ENCODE measurements around the gene GARIN1A.
"Not testable (repeated sequence)": the region's sequence is repeated elsewhere in the genome, so short reads cannot be mapped to it uniquely, and the experiment has no call there.

GARIN1A gene

DNA sequence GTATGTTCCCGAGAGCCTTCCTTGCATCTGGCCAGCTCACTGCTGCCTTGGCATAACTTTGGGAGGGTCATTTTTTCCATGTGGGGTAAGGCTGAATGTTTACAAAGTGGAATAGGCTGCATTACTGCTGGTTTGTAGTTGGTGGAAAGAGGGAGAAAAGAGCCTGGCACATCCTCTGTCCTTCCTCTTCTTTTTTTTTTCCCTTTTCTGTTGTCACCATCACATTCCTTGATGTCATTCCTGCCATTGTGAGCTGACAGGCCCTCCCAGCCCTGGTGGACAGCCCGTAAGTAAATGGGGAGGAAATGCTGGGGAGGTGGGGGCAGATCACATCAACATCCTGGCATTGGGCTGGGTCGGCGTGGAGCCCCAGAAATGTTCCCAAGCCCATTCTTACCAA lies at the start of gene GARIN1A:
Gene GARIN1A, plus strand, starts transcription at position 301 of the 400 bp plus-strand sequence. CDS start 106 bp downstream, outside the sequence.
- H3K27me3 Mint-ChIP-seq, result peaks cover 24% of the 10 kb centered on the region
- H3K27ac Mint-ChIP-seq (ENCODE audit: low read depth), result no peak within 1 kb of the TSS
- no peaks in the 10 kb centered on the region for H3K9me3 Mint-ChIP-seq
- no peaks in the 10 kb centered on the region for H3K36me3 Mint-ChIP-seq (ENCODE audit: insufficient read depth)
- ATAC-seq (replicated peaks; ENCODE audit: extremely low read depth, poor library complexity, severe bottlenecking), result no peak
- no peak within 1 kb of the TSS for H3K4me3 Mint-ChIP-seq
- DNase-seq (ENCODE audit: low spot score in 2 of 2), result no peak
- H3K4me1 Mint-ChIP-seq, result peaks cover 12% of the 10 kb centered on the region

DNA sequence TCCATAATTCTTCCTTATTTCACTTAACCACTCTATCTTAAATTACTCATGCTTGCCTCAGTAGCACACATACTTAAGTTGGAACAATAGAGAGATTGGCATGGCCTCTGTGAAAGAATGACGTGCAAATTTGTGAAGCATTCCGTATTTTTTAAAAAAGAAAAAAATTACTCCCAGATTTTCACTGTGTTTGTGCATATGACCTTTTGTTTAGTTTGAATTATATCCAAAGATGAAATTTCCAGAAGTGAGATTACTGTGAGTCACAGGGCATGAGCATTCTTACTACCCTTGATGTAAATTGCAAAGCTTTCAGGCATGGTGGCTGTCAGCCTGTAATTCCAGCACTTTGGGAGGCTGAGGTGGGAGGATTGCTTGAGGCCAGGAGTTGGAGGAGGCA lies 45.0 kb upstream of the GARIN1A start:
- peaks cover 61% of the 10 kb centered on the region for H3K36me3 Mint-ChIP-seq (ENCODE audit: insufficient read depth)
- not testable (repeated sequence) for ATAC-seq (replicated peaks; ENCODE audit: extremely low read depth, poor library complexity, severe bottlenecking); H3K27me3 Mint-ChIP-seq; H3K9me3 Mint-ChIP-seq; H3K4me3 Mint-ChIP-seq; H3K4me1 Mint-ChIP-seq; DNase-seq (ENCODE audit: low spot score in 2 of 2); H3K27ac Mint-ChIP-seq (ENCODE audit: low read depth)

DNA sequence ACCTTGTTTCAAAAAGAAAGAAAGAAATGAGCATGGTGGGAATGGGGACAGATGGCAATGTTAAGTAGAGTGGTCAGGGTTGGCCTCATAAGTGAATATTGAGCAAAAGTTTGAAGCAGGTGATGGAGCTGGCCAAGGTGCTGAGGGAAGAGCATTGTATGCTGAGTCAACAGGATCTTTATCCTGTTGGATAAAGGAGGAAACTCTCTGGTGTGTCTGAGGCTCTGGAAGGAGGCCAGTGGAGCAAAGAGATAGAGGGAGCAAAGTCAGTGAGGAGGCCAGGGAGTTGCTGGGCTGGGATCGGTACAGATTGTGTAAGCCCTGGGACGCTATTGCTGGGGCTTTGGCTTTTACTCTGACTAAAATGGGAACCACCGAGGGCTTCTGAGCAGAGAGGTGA lies 38.2 kb upstream of the GARIN1A start:
- H3K4me1 Mint-ChIP-seq; H3K4me3 Mint-ChIP-seq; H3K9me3 Mint-ChIP-seq; H3K27me3 Mint-ChIP-seq; H3K27ac Mint-ChIP-seq (ENCODE audit: low read depth); DNase-seq (ENCODE audit: low spot score in 2 of 2); ATAC-seq (replicated peaks; ENCODE audit: extremely low read depth, poor library complexity, severe bottlenecking): not testable (repeated sequence)
- H3K36me3 Mint-ChIP-seq (ENCODE audit: insufficient read depth), result peaks cover 52% of the 10 kb centered on the region

DNA sequence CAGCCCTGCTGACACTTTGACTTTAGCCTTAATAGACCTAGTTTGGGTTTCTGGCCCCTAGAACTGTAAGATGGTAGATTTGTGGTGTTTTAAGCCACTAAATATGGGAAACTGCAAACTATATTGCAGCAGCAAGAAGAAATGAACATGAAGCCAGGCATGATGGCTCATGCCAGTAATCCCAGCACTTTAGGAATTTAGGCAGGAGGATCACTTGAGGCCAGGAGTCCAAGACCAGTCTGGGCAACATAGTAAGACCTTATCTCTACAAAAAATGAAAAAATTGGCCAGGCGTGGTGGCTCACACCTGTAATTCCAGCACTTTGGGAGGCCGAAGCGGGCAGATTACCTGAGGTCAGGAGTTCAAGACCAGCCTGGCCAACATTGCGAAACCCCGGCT lies 26.9 kb upstream of the GARIN1A start:
- not testable (repeated sequence) for DNase-seq (ENCODE audit: low spot score in 2 of 2); H3K4me1 Mint-ChIP-seq; H3K27me3 Mint-ChIP-seq; H3K27ac Mint-ChIP-seq (ENCODE audit: low read depth); H3K9me3 Mint-ChIP-seq; ATAC-seq (replicated peaks; ENCODE audit: extremely low read depth, poor library complexity, severe bottlenecking); H3K4me3 Mint-ChIP-seq
- H3K36me3 Mint-ChIP-seq (ENCODE audit: insufficient read depth), result peaks cover 30% of the 10 kb centered on the region

DNA sequence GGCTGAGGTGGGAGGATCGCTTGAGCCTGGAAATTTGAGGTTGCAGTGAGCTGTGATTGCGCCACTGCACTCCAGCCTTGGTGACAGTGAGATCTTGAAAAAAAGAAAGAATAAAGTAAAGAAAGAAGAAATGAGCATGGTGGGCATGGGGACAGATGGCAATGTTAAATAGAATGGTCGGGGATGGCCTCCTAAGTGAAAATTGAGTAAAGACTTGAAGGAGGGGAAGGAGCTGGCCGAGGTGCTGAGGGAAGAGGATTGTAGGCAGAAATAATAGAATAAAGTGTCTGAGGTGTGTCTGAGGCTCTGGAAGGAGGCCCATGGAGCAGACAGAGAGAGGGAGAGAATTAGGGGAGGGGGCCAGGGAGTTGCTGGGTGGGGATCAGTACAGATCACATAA lies 26.2 kb upstream of the GARIN1A start:
- ATAC-seq (replicated peaks; ENCODE audit: extremely low read depth, poor library complexity, severe bottlenecking); H3K4me1 Mint-ChIP-seq; H3K9me3 Mint-ChIP-seq; H3K27me3 Mint-ChIP-seq; DNase-seq (ENCODE audit: low spot score in 2 of 2): not testable (repeated sequence)
- peak overlapping the region; percentile 8 for H3K4me3 Mint-ChIP-seq
- H3K36me3 Mint-ChIP-seq (ENCODE audit: insufficient read depth), result peaks cover 30% of the 10 kb centered on the region
- peak overlapping the region; percentile 9 for H3K27ac Mint-ChIP-seq (ENCODE audit: low read depth)

DNA sequence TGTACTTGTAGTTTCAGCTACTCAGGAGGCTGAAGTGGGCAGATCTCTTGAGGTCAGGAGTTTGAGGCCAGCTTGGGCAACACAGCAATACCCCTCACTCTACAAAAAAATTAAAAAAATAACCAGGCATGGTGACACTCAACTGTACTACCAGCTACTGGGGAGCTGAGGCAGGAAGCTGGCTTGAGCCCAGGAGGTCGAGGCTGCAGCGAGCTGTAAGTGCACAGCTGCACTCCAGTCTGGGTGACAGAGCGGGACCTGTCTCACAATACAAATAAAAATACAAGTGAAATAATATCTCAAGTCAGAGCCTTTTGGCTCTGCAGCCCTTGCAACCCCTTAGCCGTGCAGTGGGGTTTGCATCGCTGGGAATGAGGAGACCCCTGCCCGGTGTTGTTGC lies 25.2 kb upstream of the GARIN1A start:
- not testable (repeated sequence) for H3K4me3 Mint-ChIP-seq; DNase-seq (ENCODE audit: low spot score in 2 of 2); H3K9me3 Mint-ChIP-seq; H3K27ac Mint-ChIP-seq (ENCODE audit: low read depth); H3K27me3 Mint-ChIP-seq; ATAC-seq (replicated peaks; ENCODE audit: extremely low read depth, poor library complexity, severe bottlenecking); H3K4me1 Mint-ChIP-seq
- peaks cover 33% of the 10 kb centered on the region for H3K36me3 Mint-ChIP-seq (ENCODE audit: insufficient read depth)

DNA sequence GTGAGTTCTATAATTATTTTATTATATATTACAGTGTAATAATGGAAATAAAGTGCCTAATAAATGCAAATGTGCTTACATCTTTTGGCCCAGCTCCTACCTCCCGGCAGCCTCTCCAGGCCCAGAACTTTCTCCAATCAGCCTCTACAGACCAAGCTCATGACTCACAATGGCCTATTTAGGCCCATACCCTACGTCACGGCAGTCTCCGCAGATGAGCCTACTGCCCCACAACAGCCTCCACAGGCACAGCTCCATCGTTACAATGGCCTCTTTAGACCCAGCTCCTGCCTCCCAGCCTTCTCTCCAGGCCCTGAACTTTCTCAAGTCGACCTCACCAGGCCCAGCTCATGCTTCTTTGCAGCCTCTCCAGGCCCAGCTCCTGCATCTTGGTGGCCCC lies 21.0 kb upstream of the GARIN1A start:
- H3K4me1 Mint-ChIP-seq; ATAC-seq (replicated peaks; ENCODE audit: extremely low read depth, poor library complexity, severe bottlenecking); H3K27me3 Mint-ChIP-seq; DNase-seq (ENCODE audit: low spot score in 2 of 2); H3K4me3 Mint-ChIP-seq; H3K9me3 Mint-ChIP-seq; H3K27ac Mint-ChIP-seq (ENCODE audit: low read depth): not testable (repeated sequence)
- peaks cover 22% of the 10 kb centered on the region for H3K36me3 Mint-ChIP-seq (ENCODE audit: insufficient read depth)

DNA sequence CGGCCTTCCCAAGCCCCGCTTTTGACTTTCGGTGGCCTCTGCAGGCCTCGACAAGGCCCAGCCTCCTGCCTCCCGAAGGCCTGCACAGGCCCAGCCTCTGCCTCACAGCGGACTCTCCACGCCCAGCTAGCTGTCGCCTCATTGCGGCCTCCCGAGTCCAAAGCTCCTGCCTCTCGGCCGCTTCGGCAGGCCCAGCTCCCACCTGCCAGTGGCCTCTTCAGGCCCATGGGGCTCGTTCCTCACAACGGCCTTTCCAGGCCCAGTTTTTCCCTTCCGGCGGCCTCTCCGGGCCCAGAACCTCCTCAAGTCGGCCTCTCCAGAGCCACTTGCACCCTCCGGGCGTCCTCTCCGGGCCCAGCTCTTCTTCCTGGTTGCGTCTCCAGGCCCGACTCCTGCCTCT lies 19.5 kb upstream of the GARIN1A start:
- ATAC-seq (replicated peaks; ENCODE audit: extremely low read depth, poor library complexity, severe bottlenecking); H3K4me1 Mint-ChIP-seq; H3K9me3 Mint-ChIP-seq; H3K27me3 Mint-ChIP-seq; H3K27ac Mint-ChIP-seq (ENCODE audit: low read depth); H3K4me3 Mint-ChIP-seq; DNase-seq (ENCODE audit: low spot score in 2 of 2): not testable (repeated sequence)
- H3K36me3 Mint-ChIP-seq (ENCODE audit: insufficient read depth), result peaks cover 16% of the 10 kb centered on the region

DNA sequence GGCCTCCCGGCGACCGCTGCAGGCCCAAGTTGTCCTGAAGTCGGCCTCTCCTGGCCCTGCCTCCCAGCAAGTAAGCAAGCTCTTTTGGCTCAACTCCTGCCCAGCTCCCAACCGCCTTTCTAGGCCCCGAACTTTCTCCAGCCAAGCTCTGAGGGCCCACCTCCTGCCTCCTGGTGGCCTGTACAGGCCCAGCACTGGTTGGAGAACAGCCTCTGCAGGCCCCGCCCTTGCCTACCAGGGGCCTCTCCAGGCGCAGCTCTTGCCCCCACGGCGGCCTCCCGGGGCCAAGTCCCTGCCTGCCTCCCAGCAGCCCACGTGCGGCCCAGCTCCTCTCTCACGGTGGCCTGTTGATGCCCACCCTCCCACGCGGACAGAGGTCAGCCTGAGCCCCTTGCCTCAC lies 18.9 kb upstream of the GARIN1A start:
- H3K27me3 Mint-ChIP-seq; H3K9me3 Mint-ChIP-seq; ATAC-seq (replicated peaks; ENCODE audit: extremely low read depth, poor library complexity, severe bottlenecking); H3K27ac Mint-ChIP-seq (ENCODE audit: low read depth); DNase-seq (ENCODE audit: low spot score in 2 of 2); H3K4me1 Mint-ChIP-seq; H3K4me3 Mint-ChIP-seq: not testable (repeated sequence)
- H3K36me3 Mint-ChIP-seq (ENCODE audit: insufficient read depth), result peaks cover 16% of the 10 kb centered on the region

DNA sequence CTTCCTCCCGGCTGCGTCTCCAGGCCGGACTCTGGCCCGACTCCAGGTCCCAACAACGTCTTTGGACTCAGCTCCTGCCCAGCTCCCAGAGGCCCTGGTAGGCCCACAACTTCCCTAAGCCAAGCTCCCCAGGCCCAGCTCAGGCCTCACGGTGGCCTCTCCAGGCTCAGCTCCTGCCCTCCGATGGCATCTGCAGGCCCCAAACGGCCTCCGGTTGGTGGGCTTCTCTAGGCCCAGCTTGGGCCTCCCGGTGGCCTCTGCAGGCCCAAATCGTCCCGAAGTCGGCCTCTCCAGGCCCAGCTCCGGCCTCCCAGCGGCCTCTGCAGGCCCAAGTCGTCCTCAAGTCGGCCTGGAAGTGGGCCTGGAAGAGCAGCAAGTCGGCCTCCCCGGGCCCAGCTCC lies 18.0 kb upstream of the GARIN1A start:
- not testable (repeated sequence) for DNase-seq (ENCODE audit: low spot score in 2 of 2); H3K27ac Mint-ChIP-seq (ENCODE audit: low read depth); H3K27me3 Mint-ChIP-seq

DNA sequence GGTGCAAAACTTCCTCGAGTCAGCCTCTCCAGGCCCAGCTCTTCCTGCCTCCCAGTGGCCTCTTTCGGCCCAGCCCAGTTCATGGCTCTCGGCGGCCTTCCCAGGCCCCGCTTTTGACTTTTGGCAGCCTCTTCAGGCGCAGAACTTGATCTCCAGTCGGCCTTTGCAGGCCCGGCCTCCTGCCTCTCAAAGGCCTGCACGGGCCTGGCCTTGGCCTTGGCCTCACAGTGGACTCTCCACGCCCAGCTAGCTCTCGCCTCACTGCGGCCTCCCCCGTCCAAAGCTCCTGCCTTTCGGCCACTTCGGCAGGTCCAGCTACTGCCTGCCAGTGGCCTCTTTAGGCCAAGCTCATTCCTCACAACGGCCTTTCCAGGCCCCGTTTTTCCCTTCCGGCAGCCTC lies 17.6 kb upstream of the GARIN1A start:
- H3K27me3 Mint-ChIP-seq; H3K27ac Mint-ChIP-seq (ENCODE audit: low read depth); DNase-seq (ENCODE audit: low spot score in 2 of 2); H3K4me3 Mint-ChIP-seq; H3K4me1 Mint-ChIP-seq; H3K9me3 Mint-ChIP-seq; ATAC-seq (replicated peaks; ENCODE audit: extremely low read depth, poor library complexity, severe bottlenecking): not testable (repeated sequence)
- H3K36me3 Mint-ChIP-seq (ENCODE audit: insufficient read depth), result peaks cover 12% of the 10 kb centered on the region

More for the DNA sequence above, 18.0 kb upstream of the GARIN1A start:
- peaks cover 12% of the 10 kb centered on the region for H3K36me3 Mint-ChIP-seq (ENCODE audit: insufficient read depth)
- not testable (repeated sequence) for H3K4me1 Mint-ChIP-seq; ATAC-seq (replicated peaks; ENCODE audit: extremely low read depth, poor library complexity, severe bottlenecking); H3K9me3 Mint-ChIP-seq; H3K4me3 Mint-ChIP-seq

DNA sequence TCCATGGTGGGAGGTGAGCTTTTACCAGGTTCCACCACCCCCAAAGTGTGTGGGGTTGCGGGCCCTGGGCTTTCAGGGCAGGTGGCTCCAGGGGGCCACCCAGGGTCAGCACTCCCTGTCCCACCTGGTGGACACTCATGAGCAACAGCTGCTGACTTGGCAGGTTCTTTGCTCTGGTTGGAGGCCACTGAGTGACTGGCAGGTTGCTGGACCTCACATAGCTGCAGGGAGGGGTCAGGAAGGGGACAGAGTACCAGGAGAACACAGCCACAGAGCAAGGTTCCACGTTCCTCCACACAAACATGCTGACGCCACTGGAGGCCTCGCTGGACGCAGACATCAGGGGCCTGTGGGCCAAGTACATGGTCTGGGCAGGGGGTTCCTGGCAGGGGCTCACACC lies 13.7 kb upstream of the GARIN1A start:
- not testable (repeated sequence) for ATAC-seq (replicated peaks; ENCODE audit: extremely low read depth, poor library complexity, severe bottlenecking); H3K36me3 Mint-ChIP-seq (ENCODE audit: insufficient read depth); DNase-seq (ENCODE audit: low spot score in 2 of 2); H3K4me3 Mint-ChIP-seq; H3K27me3 Mint-ChIP-seq; H3K4me1 Mint-ChIP-seq; H3K9me3 Mint-ChIP-seq
- peak overlapping the region; percentile 10 for H3K27ac Mint-ChIP-seq (ENCODE audit: low read depth)

DNA sequence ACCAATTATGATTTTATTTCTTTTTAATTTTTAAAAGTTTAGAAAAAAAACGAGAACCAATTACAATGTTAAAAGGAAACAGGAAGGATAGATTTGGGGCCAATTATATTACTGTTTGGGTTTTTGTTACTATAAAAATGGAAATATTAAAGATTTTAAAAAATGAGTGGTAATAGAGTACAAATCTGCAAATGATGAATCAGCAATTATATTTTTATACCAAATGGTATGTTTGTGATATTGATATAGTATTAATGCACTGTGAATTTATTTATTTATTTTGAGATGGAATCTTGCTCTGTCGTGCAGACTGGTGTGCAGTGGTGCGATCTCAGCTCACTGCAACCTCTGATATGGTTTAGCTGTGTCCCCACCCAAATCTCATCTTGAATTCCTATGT lies 11.5 kb upstream of the GARIN1A start:
- no peak overlapping the region for H3K4me3 Mint-ChIP-seq
- H3K27me3 Mint-ChIP-seq, result no peaks in the 10 kb centered on the region
- no peak for ATAC-seq (replicated peaks; ENCODE audit: extremely low read depth, poor library complexity, severe bottlenecking)
- H3K4me1 Mint-ChIP-seq, result no peaks in the 10 kb centered on the region
- peaks cover 6% of the 10 kb centered on the region for H3K9me3 Mint-ChIP-seq
- peaks cover 3% of the 10 kb centered on the region for H3K36me3 Mint-ChIP-seq (ENCODE audit: insufficient read depth)
- DNase-seq (ENCODE audit: low spot score in 2 of 2), result no peak
- no peak overlapping the region for H3K27ac Mint-ChIP-seq (ENCODE audit: low read depth)

DNA sequence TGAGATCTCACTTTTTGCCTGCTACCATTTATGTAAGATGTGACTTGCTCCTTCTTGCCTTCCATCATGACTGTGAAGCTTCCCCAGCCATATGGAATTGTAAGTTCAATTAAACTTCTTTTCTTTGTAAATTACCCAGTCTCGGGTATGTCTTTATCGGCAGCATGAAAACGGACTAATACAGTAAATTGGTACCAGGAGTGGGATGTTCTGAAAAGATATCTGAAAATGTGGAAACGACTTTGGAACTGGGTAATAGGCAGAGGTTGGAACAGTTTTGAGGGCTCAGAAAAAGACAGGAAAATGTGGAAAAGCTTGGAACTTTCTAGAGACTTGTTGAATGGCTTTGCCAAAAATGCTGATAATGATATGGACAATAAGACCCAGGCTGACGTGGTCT lies 10.6 kb upstream of the GARIN1A start:
- H3K27ac Mint-ChIP-seq (ENCODE audit: low read depth), result no peak overlapping the region
- H3K4me1 Mint-ChIP-seq, result no peaks in the 10 kb centered on the region
- peaks cover 1% of the 10 kb centered on the region for H3K36me3 Mint-ChIP-seq (ENCODE audit: insufficient read depth)
- peak overlapping the region; percentile 8 for H3K4me3 Mint-ChIP-seq
- H3K9me3 Mint-ChIP-seq, result peaks cover 6% of the 10 kb centered on the region
- no peaks in the 10 kb centered on the region for H3K27me3 Mint-ChIP-seq
- ATAC-seq (replicated peaks; ENCODE audit: extremely low read depth, poor library complexity, severe bottlenecking) (no peak), DNase-seq (ENCODE audit: low spot score in 2 of 2) (no peak)
